GM12801 (cell line): ENCODE results near the gene ZNRF1.

Experiments used
- CTCF ChIP-seq: IDR thresholded peaks from one replicate; pipeline ENCODE4 v1.5.1; 2011; ENCODE audit warnings: control low read depth; ENCODE audit not compliant: insufficient read length; ENCODE audit errors: extremely low read depth

Gene ZNRF1

GRCh38 chr16:75127713-75128415 lies 129.0 kb downstream of the ZNRF1 start:
- no peak for TF ChIP-seq CTCF

- TF ChIP-seq CTCF = no peak
Observed at GRCh38 chr16:75130150-75130771, 131.4 kb downstream of the ZNRF1 start.

DNA sequence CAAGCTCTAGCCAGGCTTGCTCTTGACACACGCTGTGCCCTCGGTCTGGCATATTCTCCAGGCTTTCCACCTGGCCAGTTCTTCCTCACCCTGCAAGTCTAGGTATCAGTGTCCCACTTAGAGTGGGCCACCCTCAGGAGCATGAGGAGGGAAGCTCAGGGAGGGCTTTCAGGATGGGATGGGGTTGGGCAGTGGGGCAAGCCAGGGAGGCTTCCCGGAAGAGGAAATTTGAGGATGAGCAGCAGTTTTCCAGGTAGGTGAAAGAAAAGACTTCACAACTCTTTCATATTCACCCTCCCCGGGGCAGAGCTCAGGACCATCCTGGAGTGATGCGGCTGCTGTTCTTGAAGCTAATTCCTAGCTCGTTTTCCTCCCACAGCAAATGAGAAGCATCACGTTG lies 132.3 kb downstream of the ZNRF1 start:
- no peak for TF ChIP-seq CTCF

DNA sequence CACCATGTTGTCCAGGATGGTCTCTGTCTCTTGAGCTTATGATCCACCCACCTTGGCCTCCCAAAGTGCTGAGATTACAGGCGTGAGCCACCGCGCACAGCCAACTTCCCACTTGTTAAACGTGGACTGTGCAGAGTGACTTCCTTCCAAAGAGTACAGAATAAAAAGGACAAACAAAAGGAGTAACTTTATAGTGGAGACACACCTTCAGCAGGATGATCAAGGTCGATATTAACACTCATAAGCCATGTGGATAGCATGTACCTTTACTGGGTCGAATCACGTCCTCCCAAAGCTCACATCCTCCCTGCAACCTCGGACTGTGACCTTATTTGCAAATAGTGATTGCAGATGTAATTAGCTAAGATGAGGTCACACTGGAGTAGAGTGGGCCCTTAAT lies 139.4 kb downstream of the ZNRF1 start:
- TF ChIP-seq CTCF = no peak

DNA sequence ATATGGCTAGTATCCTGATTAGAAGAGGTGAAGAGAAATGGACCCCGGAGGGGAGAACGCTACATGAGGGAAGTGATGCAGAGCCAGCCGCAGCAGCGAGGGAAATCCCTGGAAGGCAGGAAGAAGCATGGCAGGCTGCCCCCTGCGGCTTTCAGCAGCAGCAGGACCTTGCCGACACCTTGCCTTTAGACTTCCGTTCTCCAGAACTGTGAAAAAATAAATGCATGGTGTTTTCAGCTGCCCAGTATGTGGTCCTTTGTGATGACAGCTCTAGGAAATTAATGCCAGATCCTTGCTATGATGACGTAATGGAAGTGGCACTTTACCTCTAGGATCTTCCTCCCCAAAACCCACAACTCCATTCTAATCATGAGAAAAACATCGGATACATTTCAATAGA lies 139.8 kb downstream of the ZNRF1 start:
- no peak for TF ChIP-seq CTCF

DNA sequence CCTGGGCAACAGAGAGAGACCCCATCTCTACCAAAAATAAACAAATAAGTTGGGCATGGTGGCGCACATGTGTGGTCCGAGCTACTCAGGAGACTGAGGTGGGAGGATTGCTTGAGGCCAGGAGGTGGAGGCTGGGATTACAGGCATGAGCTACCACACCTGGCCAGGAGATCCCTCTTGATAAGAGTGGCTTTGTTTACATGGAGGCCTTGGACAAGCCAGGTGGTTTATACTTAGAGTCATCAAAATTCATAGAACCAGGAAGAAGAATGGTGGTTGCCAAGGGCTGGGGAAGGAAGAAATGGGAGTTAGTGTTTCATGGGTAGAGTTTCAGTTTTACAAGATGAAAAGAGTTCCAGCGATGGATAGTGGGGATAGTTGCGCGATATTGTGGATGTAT lies 140.7 kb downstream of the ZNRF1 start:
- TF ChIP-seq CTCF = no peak

DNA sequence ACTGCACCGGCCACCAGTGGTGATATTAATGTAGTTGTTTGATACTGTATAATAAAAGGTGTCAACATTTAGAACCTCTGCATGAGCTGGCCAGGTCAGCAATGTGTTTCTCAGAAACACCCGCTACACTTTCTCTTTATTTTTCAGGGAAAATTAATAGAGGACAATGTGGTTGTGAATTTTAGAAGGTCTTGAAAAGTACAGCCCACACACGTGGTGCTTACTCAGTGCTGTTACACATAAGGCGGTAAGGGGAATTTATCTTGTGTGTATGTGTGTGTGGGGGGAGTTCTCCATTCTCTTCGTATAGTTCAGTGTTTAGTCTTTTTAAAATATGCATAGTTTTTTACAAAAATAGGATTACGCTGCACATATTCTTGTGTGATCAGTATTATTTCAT lies 145.1 kb downstream of the ZNRF1 start:
- no peak for TF ChIP-seq CTCF
